IPS-NIHi7 (cell line): ENCODE results near the gene RBM28.

Experiments
- DNase-seq: peaks from one replicate; pipeline ENCODE4 v3.0.0; 2012; ENCODE audit warnings: mixed read lengths; ENCODE audit errors: extremely low spot score

Gene RBM28

GRCh38 chr7:128374041-128374440 lies 30.3 kb upstream of the RBM28 start:
- no peak for DNase-seq

- no peak for DNase-seq
These were observed 29.9 kb upstream of the RBM28 start for GRCh38 chr7:128373606-128374005.

- no peak for DNase-seq
These were observed 26.8 kb upstream of the RBM28 start for GRCh38 chr7:128370491-128370890.

GRCh38 chr7:128366986-128367385 lies 23.3 kb upstream of the RBM28 start:
- DNase-seq = no peak

- DNase-seq = no peak
These were observed 22.6 kb upstream of the RBM28 start for GRCh38 chr7:128366300-128366699.

GRCh38 chr7:128365432-128365831 lies 21.7 kb upstream of the RBM28 start:
- DNase-seq = no peak

GRCh38 chr7:128364166-128364870 lies 20.6 kb upstream of the RBM28 start:
- DNase-seq = no peak

- DNase-seq = no peak
These were observed 19.6 kb upstream of the RBM28 start for GRCh38 chr7:128363261-128363721.

- no peak for DNase-seq
These were observed 19.0 kb upstream of the RBM28 start for GRCh38 chr7:128362670-128363069.

- DNase-seq = peak; percentile 74
These were observed 18.0 kb upstream of the RBM28 start, which contains the start of gene PRRT4 for GRCh38 chr7:128361411-128362379. Gene PRRT4 (minus strand): TSS chr7:128361690.

- no peak for DNase-seq
These were observed 16.6 kb upstream of the RBM28 start for GRCh38 chr7:128360359-128360678.

GRCh38 chr7:128359939-128360338 lies 16.2 kb upstream of the RBM28 start:
- DNase-seq = no peak

- no peak for DNase-seq
These were observed 15.6 kb upstream of the RBM28 start for GRCh38 chr7:128359336-128359735.

GRCh38 chr7:128358233-128358632 lies 14.5 kb upstream of the RBM28 start:
- DNase-seq = no peak

- DNase-seq = no peak
These were observed 13.5 kb upstream of the RBM28 start for GRCh38 chr7:128357217-128357613.

GRCh38 chr7:128356546-128357216 lies 13.0 kb upstream of the RBM28 start:
- DNase-seq = no peak

- no peak for DNase-seq
These were observed 9.9 kb upstream of the RBM28 start for GRCh38 chr7:128353610-128354009.

GRCh38 chr7:128353189-128353588 lies 9.5 kb upstream of the RBM28 start:
- DNase-seq = no peak

GRCh38 chr7:128352636-128353035 lies 8.9 kb upstream of the RBM28 start:
- DNase-seq = no peak

- DNase-seq = peak; percentile 88
These were observed 8.4 kb upstream of the RBM28 start for GRCh38 chr7:128352153-128352537.

GRCh38 chr7:128351296-128352152 lies 7.8 kb upstream of the RBM28 start:
- peak; percentile 33 for DNase-seq
